H1 (cell line): ENCODE measurements around the gene DRC1. TPM values are rescaled to one million over a fixed set of nuclear protein-coding genes. Genes with fewer than 3 reads are reported as not detected.

Experiments
- ATF2 ChIP-seq: IDR thresholded peaks from 2 replicates; pipeline ENCODE4 v1.6.1; 2012; ENCODE audit warnings: low read length, inconsistent platforms
- BRCA1 ChIP-seq: IDR thresholded peaks from 2 replicates; pipeline ENCODE4 v1.6.1; 2012; ENCODE audit warnings: low read depth, low read length, improper control_type of control experiment
- CEBPB ChIP-seq: IDR thresholded peaks from 2 replicates; pipeline ENCODE4 v1.6.1; 2012; ENCODE audit warnings: low read depth, low read length
- EGR1 ChIP-seq: IDR thresholded peaks from 2 replicates; pipeline ENCODE4 v1.6.1; 2011; ENCODE audit warnings: low read depth, low read length, borderline replicate concordance
- GABPA ChIP-seq: IDR thresholded peaks from 2 replicates; pipeline ENCODE4 v1.6.1; 2011; ENCODE audit warnings: mild to moderate bottlenecking, low read length, moderate library complexity, borderline replicate concordance; ENCODE audit not compliant: insufficient read depth
- GTF2F1 ChIP-seq: IDR thresholded peaks from 2 replicates; pipeline ENCODE4 v1.6.1; 2012; ENCODE audit warnings: low read depth, low read length, improper control_type of control experiment, borderline replicate concordance
- HDAC2 ChIP-seq, 2 experiments: fragments of 300-600 bp in 1 of 2; sonication (generic) in 1 of 2; IDR thresholded peaks; 2 replicates each; pipeline ENCODE4 v1.6.1; 2011 to 2012; ENCODE audit warnings: low read depth in 2 of 2, low read length in 2 of 2, mild to moderate bottlenecking in 2 of 2, moderate library complexity in 2 of 2, borderline replicate concordance in 1 of 2, inconsistent platforms in 1 of 2
- KDM1A ChIP-seq: fragments of 200-600, 300-600 bp; sonication (generic); IDR thresholded peaks from 2 replicates; pipeline ENCODE4 v1.7.1; 2016; ENCODE audit warnings: mild to moderate bottlenecking, low read length, borderline replicate concordance
- NRF1 ChIP-seq: IDR thresholded peaks from 2 replicates; pipeline ENCODE4 v1.6.1; 2011; ENCODE audit warnings: mild to moderate bottlenecking, low read depth, low read length, improper control_type of control experiment
- RAD21 ChIP-seq, 2 experiments: IDR thresholded peaks in 1 of 2; conservative IDR thresholded peaks in 1 of 2; 2 replicates each; pipeline ENCODE4 v1.6.1; 2011; ENCODE audit warnings: low read depth in 2 of 2, low read length in 2 of 2, improper control_type of control experiment in 1 of 2, inconsistent platforms in 1 of 2, mild to moderate bottlenecking in 1 of 2, moderate library complexity in 1 of 2
- polyA plus RNA-seq, 7 experiments: library from polyadenylated mRNA; depleted of rRNA in 3 of 7; stranded (reverse) in 5 of 7; unstranded in 2 of 7; fragments of >200 nt in 5 of 7; fragments of 200-250 nt in 2 of 7; gene quantifications; 1 replicate in 5 of 7; 2 replicates in 1 of 7; 4 replicates in 1 of 7; pipeline versions ENCODE4 v1.2.1 to v1.2.3, GENCODE V29; 2011 to 2013; ENCODE audit warnings: missing spikeins in 2 of 7, mixed read lengths in 2 of 7
- total RNA-seq: library from RNA; stranded (reverse); fragmentation: NEBNext Ultra II Directional; extraction: Animal tissue kit (Norgen Biotek cat#: 25700); gene quantifications from 2 replicates; pipeline ENCODE4 v1.2.1, GENCODE V29; 2021

DRC1 gene
- total and polyA plus RNA-seq, 2 of the 8 experiments (the other 6 are each of a cell fraction or from before 2014, with no cell fraction given) = 0.08 TPM; not detected in 1

GRCh38 chr2:26409785-26410184 lies 8.1 kb downstream of the DRC1 start (continued):
- no peak for TF ChIP-seq NRF1
- TF ChIP-seq BRCA1 = no peak
- no peak for TF ChIP-seq EGR1
- no peak for TF ChIP-seq KDM1A
- no peak for TF ChIP-seq GTF2F1
- TF ChIP-seq RAD21 (IDR thresholded peaks at IDR 0.05 in 1 of 2, conservative IDR thresholded peaks at IDR 0.05 in 1 of 2; ENCODE audit: low read depth in 2 of 2, low read length in 2 of 2) = no peak
- TF ChIP-seq HDAC2 (IDR thresholded peaks at IDR 0.05; ENCODE audit: borderline replicate concordance in 1 of 2, low read depth in 2 of 2, low read length in 2 of 2) = no peak
- TF ChIP-seq ATF2 = no peak
- TF ChIP-seq GABPA = no peak
- no peak for TF ChIP-seq CEBPB
